Stimulated activated CD4-positive, alpha-beta T cell treated with anti-CD3 and anti-CD28 coated beads, Interleukin-4, amount 100 ng/mL, for 24 hours (primary cell): Measurements from ENCODE around the gene ALPL.
"Not testable (repeated sequence)": the region's sequence is repeated elsewhere in the genome, so short reads cannot be mapped to it uniquely, and the experiment has no call there.

Source experiments
- DNase-seq: peaks from one replicate; pipeline ENCODE4 v3.0.0-alpha.2; 2020

Gene ALPL

DNA sequence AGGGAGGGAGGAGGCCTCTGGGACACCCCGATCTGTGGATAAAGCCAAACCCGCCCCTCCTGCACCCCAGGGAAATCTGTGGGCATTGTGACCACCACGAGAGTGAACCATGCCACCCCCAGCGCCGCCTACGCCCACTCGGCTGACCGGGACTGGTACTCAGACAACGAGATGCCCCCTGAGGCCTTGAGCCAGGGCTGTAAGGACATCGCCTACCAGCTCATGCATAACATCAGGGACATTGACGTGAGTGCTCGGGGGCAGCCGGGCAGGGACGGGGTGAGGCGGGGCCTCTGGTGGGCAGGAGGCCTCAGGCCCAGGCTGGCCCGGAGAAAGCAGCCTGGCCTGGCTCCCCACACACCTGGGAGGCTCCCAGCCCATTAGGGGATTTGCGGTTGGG lies 54.7 kb downstream of the ALPL start:
- no peak for DNase-seq

DNA sequence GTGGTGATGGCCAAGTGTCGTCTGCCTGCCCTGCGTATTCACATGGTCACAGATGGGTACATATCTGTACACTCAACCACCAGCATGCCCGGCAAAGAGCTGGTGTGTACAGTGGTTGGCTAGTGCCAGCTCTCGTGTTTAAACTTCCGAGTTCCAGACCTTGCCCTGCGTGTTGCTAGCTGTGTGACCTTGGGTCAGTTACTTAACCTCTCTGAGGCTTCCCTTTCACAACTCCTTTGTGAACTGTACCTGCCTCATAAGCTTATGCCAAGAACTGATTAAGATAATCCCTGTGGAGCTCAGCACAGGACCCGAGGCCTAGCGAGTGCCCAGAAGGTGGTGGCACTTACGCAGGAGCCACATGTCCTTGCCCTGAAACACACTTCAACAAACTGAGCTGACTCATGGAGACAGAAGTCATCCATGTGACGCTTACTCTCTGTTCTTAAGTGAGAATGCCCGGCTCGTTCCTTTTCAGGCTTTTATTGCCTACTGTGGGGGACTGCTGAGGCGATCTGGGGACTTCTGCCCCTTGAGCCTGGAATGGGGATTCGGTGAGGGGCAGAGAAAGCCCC lies 55.4 kb downstream of the ALPL start:
- no peak for DNase-seq

DNA sequence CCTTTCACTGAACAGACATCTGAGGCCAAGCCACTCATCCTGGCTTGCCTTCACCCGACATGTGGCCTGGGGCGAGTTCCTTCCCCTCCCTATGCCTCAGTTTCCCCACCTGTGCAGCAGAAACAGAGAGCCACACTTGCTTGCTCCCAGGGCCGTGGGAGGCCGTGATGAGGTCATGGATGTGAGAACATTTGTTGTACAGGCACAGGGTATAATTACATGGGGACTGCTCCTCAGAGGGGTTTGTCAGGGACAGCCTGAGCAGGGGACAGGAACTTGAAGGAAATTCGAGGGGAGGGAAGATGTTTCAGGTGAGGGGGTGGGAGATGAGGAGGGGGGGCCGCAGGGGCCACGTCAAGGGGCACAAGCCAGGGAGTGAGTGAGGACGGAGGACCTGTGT lies 56.1 kb downstream of the ALPL start:
- no peak for DNase-seq

DNA sequence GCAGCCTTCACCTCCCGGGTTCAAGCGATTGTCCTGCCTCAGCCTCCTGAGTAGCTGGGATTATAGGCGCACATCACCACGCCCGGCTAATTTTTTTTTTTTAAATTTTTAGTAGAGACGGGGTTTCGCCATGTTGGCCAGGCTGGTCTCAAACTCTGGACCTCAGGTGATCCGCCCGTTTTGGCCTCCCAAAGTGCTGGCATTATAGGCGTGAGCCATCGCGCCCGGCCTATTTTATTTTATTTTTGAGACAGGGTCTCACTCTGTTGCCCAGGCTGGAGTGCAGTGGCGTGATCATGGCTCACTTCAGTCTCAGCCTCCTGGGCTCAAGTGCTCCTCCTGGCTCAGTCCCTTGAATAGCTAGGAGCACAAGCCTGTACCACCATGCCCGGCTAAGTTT lies 57.1 kb downstream of the ALPL start:
- DNase-seq, result not testable (repeated sequence)

DNA sequence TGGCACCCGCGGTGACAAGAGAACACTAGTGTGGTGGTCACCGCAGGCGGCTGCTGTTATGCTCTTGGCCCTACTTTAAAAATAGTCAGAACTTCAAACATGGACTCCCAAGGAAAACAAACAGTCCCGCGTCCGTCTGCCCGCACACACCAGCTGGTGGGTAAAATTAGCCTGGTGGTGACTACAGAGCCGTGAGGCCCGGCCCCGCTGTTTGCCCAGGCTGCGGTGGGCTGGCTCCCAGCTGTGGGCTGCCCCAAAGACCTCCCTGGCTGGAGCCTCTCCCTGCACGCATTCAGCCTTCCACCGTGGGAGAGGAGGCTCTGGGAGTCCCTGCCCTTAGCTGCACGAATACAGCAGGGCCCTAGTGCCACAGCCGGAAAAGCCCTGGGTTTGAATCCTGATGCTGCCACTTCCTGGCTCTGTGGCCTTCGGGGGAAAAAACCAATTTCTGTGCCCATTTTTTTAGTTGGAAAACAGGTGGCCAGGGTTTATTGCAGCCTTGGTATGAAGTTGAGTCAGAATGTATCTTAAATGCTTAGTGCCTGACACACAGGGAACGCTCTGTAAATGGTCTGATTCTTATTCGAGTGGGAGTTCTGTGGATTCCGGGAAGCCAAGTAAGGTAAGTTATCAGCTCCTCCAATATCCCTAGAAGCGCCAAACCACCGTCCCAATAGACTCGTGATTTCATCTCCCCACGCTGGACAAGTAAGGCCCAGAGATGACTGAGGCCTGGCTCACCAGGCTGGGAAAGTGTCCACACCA lies 58.2 kb downstream of the ALPL start:
- DNase-seq, result no peak

DNA sequence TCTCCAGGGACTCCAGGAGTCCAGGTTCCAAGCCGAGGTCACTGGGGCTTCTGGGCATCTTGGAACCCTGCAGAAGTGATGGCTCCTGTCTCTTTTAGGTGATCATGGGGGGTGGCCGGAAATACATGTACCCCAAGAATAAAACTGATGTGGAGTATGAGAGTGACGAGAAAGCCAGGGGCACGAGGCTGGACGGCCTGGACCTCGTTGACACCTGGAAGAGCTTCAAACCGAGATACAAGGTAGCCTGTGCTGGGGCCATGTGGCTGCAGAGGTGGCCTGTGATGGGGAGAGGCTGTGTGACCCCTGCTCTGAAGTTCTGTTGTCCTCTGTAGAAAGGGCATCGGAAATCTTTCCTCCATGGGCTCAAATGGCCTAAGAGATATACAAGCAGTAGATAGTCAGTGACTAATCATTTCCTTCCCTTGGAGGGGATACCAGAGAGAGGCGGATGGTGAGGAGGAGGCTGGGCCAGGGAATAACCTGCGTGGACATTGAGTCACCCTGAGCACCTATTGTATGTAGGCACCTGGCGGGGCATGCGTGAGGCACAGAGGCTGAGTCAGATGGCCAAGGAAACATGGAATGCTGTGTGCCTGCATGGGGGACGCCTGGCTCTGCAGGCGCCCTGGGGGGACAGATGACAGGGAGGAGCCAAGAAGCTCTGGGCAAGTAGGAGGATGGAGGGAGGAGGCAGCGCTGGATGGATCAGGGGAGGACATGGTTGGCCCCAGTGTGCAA lies 59.0 kb downstream of the ALPL start:
- DNase-seq, result no peak

DNA sequence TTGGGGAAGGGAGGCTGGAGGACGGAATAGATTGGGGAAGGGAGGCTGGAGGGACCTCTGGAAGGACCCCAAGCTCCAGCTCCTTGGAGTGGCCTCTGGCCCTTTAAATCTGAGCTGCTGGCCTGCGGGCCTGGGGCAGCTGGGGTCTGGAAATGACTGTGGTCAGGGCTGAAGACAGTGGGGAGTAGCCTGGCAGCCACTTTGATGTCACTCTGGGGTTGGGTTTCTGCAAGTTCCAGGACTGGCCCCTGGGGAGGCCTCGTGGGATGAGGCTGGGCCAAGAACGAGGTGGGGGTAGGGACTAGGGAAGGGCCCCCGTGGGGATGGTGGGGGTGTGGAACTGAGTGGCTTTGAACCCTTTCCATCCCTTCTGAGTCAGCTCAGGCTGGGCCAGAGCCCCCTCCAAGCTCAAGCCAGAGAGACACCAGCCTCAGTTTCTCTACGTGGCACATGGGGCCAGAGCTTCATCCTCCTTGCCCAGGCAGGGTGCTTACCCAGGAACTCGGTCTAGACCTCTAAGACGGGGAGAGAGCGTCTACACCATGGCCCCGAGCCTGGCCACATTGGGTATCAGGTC lies 59.7 kb downstream of the ALPL start:
- no peak for DNase-seq

DNA sequence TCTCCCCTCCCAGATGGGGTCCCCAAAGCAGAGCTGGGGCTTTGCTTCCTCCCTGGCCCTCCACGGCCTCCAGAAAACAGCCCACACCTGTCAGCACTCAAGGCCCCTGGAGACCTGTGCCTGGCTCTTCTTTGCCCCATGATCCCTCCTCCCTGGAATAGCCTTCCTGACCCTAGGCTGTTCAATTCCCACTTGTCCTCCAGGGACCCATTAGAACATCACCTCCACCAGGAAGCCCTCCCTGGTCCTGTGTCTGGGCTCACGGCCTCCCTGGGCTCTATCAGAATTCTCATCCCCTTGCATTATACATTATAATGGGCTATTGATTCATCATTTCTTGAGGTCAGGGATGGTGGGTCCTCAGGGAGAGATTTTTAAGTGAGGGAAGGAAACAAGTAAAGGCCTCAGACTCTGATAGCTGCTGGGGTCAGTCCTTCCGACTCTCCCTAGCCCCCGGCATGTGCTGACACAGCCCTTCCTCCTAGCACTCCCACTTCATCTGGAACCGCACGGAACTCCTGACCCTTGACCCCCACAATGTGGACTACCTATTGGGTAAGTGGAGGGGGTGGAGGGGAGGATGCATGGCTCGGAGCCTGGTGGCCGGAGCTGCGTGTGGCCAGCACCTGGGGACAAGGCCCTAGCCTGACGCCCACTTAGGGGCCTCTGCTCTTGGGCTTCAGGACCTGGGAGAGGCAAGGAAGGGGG lies 60.8 kb downstream of the ALPL start:
- DNase-seq, result no peak

DNA sequence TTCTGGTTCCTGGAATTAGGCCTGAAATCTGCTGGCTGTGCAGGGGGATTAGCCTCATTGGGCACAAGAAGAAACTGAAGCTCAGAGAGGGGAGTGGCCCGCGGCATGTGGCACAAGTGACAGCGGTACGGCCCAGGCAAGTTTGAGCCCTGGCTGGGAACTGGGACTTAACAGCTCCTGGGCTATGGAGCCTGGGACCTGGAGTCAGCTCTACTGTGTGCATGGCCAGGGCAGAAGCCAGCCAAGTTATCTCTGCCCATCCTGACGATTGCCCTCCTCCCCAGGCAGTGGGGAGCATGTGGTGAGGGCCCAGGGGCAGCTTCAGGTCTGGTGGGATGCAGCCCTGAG lies 61.3 kb downstream of the ALPL start:
- no peak for DNase-seq

DNA sequence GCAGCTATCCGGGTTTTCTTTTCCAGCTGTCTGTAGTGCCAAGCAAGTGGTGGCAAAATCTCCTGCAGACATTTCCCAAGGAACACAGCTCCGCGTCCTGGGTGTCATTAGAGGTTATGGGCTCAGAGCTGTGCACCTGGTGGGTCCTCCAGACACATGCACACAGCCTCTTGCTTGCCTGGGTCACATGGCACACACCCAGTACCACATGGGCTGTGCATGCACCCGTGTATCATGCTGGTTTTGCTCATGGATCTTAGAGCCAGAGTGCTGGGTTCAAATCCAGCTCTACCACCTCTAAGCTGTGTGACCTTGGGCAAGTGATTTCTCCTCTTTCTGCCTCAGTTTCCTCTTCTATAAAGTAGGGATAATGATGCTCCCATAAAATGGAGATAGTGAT lies 61.7 kb downstream of the ALPL start:
- DNase-seq, result no peak

DNA sequence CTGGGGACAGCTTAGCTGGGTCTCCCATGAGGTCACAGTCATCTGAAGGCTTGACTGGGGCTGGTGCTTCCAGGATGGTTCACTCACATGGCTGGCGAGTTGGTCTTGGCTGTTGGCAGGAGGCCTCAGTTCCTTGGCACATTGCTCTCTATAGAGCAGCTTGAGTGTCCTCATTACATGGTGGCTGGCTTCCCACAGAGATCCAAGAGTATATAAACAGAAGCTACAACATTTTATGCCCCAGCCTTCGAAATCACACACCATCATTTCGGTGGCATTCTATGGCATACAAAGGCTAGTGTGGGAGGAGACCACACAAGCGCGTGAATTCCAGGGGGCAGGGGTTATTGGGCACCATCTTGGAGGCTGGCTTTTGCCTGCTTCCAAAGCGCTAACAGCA lies 63.0 kb downstream of the ALPL start:
- DNase-seq, result no peak

DNA sequence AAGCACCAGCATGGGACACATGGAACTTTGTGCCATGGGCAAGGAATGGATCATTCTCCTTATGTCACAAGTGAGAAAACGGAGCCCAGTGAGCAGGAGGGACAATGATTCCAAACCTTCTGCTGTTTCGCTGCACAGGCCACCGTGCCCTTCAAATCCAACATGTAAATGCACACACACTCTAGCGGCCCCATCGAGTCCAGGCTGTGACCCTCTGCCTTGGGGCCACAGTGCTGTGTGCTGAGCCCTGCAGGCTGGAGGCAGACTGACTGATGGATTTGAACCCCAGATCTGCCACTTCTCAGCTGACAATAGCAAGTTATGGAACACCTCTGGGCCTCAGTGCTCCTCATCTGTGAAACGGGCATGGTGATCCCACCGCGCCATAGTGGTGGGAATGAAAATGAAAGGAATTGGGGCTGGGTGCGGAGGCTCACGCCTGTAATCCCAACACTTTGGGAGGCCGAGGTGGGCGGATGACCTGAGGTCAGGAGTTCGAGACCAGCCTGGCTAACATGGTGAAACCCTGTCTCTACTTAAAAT lies 63.6 kb downstream of the ALPL start:
- DNase-seq, result no peak

DNA sequence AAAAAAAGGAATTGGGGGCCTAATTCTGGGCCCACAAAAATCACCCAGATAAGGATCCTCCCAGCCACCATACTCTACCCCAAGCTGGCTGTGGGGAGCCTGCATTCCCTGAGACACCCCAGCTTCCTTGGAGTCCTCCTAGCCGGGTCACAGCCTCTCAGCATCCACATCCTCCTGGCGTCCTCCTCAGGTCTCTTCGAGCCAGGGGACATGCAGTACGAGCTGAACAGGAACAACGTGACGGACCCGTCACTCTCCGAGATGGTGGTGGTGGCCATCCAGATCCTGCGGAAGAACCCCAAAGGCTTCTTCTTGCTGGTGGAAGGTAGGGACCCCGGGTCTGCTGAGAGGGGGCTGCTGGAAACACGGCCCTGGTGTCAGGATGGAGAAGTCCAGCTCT lies 64.3 kb downstream of the ALPL start:
- no peak for DNase-seq

DNA sequence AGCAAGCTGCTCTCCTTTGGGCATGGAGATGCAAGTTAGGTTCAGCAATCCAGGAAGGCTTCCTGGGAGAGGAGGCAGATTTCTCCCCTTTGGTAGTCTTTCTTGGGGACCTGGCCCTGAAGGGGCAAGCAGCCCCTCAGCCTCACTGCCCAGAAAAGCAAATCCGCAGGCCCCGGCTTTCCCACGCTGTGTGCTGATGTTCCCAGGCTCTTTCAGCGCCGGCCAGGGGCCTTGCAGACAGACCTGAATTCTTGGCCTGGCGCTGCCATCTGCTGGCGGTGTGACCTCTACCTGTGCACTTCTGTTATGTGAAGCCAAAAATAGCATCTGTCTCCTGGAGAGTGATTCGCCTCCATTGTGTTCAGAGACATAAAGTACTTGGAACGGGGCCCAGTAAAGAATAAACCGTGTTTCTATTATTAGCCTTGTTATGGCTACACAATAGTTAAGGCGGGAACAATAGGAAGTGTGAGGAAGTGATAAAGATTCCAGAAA lies 64.8 kb downstream of the ALPL start:
- DNase-seq, result no peak

DNA sequence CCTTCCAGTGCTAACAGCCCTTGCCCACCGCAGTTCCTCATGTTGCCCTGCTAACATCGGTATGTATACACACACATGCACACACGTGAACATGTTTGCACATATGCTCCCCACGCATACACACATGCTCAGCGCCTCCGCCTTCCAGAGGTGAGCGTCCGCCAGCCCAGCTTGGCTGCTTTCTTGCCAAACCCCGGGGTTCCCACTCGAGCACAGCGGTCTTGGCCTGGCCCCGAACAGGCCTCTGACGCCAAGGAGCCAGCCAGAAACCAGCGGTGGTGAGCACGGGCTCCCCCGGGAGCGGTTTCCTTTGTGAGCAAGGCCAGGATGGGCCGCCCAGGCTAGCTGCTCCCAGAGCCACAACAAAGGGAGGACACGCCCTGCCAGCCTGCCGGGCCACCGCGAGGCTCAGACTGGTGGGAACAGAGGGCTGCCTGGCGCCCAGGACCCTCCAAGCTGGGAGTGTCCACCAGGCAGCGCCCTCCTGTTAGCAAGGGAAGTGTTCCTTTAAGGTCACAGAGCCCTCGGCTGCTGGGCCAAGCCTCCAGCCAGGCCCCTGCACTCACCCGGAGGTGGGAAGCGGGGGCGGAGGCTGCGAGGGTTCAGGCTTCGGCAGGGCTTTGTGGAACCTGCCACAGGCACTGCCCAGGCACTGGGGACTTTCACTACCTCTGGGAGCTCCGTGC lies 65.4 kb downstream of the ALPL start:
- no peak for DNase-seq

DNA sequence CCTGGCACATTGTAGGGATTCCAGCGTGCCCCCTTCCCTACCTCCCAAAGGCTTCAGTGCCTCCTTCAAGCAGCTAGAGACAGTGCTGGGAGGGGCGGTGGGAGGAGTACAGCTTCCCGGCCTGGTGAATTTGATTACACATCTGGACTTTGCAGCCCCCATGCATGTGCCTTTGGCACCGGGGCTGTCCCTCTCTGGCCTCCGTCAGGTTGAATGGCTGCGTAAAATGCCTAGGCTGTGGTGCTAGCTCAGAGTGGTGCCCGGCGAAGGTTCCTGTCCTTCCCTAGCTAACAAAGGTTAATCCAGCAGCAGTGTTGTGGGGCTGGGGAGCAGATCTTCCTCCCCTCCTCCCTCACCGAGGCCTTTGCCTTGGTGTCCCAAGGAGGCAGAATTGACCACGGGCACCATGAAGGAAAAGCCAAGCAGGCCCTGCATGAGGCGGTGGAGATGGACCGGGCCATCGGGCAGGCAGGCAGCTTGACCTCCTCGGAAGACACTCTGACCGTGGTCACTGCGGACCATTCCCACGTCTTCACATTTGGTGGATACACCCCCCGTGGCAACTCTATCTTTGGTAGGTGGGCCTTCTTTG lies 66.2 kb downstream of the ALPL start:
- no peak for DNase-seq

DNA sequence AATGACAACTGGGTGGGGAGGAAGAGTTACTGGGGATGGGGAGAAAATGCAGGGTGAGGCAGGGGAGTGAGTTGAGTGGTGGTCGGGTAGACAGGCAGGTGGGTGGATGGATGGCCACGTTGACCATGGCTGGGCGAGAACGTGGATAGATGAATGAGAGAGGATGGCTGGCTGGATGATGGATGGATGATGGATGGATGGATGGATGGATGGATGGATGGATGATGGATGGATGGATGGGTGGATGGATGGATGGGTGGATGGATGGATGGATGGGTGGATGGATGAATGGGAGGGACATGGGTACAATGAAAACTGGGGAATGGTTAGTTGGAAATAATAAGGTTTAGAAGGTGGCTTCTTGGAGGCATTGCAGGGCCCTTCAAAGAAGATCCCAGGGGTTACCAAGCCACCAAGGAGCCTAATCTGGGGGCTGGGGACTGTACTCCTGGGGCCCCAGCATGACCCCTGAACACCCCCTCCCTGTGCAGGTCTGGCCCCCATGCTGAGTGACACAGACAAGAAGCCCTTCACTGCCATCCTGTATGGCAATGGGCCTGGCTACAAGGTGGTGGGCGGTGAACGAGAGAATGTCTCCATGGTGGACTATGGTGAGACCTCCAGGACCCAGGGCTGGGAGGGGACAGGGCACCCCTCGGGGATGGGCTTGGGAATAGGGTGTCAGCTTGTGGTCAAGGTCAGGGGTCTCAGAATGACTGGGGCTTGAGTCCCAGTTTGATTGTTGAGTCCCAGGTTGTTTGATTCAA lies 67.0 kb downstream of the ALPL start:
- no peak for DNase-seq

DNA sequence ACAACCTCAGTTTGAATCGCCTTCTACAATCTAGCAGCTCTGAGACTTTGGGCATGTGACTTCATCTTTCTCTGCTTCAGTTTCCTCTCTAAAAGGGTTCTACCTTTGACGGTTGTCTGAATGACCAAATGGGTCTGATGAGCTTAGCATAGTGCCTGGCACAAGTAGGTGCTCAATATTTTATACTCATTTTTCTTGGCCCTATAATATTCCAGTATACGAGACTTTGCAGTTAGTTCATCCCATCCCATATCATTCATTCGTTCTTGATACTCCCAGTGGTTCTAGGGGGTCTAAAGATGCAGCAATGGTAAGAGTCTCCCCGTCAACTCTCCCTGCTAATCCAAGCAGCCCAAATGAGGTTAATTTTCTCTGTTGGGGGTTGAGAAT lies 67.6 kb downstream of the ALPL start:
- no peak for DNase-seq

DNA sequence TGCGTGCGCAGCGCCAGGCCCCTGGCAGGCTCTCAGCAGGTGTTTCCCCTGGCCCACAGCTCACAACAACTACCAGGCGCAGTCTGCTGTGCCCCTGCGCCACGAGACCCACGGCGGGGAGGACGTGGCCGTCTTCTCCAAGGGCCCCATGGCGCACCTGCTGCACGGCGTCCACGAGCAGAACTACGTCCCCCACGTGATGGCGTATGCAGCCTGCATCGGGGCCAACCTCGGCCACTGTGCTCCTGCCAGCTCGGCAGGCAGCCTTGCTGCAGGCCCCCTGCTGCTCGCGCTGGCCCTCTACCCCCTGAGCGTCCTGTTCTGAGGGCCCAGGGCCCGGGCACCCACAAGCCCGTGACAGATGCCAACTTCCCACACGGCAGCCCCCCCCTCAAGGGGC lies 68.1 kb downstream of the ALPL start:
- no peak for DNase-seq

DNA sequence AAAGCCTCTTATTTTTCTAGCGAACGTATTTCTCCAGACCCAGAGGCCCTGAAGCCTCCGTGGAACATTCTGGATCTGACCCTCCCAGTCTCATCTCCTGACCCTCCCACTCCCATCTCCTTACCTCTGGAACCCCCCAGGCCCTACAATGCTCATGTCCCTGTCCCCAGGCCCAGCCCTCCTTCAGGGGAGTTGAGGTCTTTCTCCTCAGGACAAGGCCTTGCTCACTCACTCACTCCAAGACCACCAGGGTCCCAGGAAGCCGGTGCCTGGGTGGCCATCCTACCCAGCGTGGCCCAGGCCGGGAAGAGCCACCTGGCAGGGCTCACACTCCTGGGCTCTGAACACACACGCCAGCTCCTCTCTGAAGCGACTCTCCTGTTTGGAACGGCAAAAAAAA lies 68.7 kb downstream of the ALPL start:
- no peak for DNase-seq

DNA sequence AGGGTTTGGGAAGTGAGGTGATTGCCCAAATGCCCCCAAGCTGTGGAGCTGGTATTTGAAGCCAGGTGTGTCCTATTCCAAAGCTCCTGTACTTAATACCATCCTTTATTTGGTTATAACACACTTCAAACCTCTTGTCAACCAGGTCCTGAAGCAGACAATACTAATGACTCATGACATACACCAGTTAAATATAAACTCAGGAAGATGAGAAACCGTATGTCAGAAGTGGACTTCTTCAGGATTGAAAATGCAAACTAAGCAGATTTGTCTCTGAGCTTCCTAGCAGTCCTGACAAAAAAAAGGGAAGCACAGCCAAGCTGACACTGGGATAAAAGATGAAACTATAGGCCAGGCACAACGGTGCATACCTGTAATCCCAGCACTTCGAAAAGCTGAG lies 70.6 kb downstream of the ALPL start:
- no peak for DNase-seq
